ENCODE measurements around the gene GYS1. TPM values are rescaled to one million over a fixed set of nuclear protein-coding genes. Genes with fewer than 3 reads are reported as not detected.
A peak's percentile ranks its signal among the peaks of the same experiment; 100 is the strongest.

GYS1 gene
- total RNA-seq, 1 donor from 2014 or later: 50.7 TPM

- CTCF ChIA-PET: interaction anchor here (1.5 kb wide), 1 partner anchor 11 kb away, joined by 5 read pairs; the partner anchor contains the start of gene GYS1
- no peak for DNase-seq
- POLR2A ChIA-PET: interaction anchor here (0.6 to 0.7 kb wide), 4 partner anchors 8 to 507 kb away, joined by 3 to 7 read pairs (median 3); no protein-coding TSS in a partner anchor
- intact Hi-C loops (cut with micrococcal nuclease): no loop called here
- H3K27me3 Mint-ChIP-seq: no peaks in the 10 kb centered on the region
- TF ChIP-seq CTCF (IDR thresholded peaks at IDR 0.05): no peak
- no peaks in the 10 kb centered on the region for H3K9me3 Mint-ChIP-seq
- no peak overlapping the region for H3K4me3 Mint-ChIP-seq
- peaks cover 2% of the 10 kb centered on the region for H3K4me1 Mint-ChIP-seq
- H3K27ac Mint-ChIP-seq: no peak overlapping the region
- no peak for ATAC-seq (ENCODE audit: low read depth)
- H3K36me3 Mint-ChIP-seq (ENCODE audit: low read depth): peaks cover 57% of the 10 kb centered on the region
These were observed 11.0 kb upstream of the GYS1 start for GRCh38 chr19:49004133-49004532.

- Mint-ChIP-seq H3K4me1 (peaks cover 11% of the 10 kb centered on the region), H3K27ac (no peak overlapping the region), H3K4me3 (no peak overlapping the region), H3K36me3 (ENCODE audit: low read depth) (peaks cover 34% of the 10 kb centered on the region), H3K9me3 (no peaks in the 10 kb centered on the region), H3K27me3 (no peaks in the 10 kb centered on the region)
- ChIA-PET CTCF (interaction anchor here (0.7 to 1.7 kb wide), 8 partner anchors 9 to 212 kb away, joined by 3 to 8 read pairs (median 4); no protein-coding TSS in a partner anchor), POLR2A (interaction anchor here (0.6 to 1.1 kb wide), 2 partner anchors 26 to 128 kb away, joined by 4 to 5 read pairs; partner anchors contain the start of gene PPP1R15A)
- peak; percentile 41 for DNase-seq
- intact Hi-C loops (cut with micrococcal nuclease): loop anchor here (1.0 to 10.0 kb wide), 5 partner anchors 75 to 875 kb away; partner anchors contain the start of genes AKT1S1, C19orf73, LIN7B and PPFIA3
- TF ChIP-seq CTCF (IDR thresholded peaks at IDR 0.05): no peak
- ATAC-seq (ENCODE audit: low read depth): peak; percentile 86
These were observed 6.6 kb upstream of the GYS1 start for GRCh38 chr19:48999481-49000325.

DNA sequence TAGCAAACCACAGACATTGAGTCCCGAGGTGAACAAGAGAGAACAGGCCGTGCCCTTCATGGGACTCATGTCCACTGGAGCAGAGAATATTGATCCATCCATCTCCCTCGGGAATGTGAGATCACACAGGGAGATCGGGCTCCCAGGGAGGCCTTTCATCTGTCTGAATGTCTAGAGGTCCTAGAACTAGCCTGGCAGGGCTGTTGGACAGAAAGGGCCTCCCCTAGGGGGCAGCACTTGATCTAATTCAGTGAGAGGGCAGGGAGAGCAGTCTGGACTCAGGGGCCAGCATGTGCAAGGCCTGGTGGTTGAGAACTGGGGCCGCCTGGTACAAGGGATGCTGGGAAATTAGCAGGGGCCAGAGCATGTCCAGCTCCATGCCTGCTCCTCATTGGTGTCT lies 4.9 kb upstream of the GYS1 start:
- no peaks in the 10 kb centered on the region for H3K27me3 Mint-ChIP-seq
- no peak for TF ChIP-seq CTCF (IDR thresholded peaks at IDR 0.05)
- no peak overlapping the region for H3K4me3 Mint-ChIP-seq
- H3K36me3 Mint-ChIP-seq (ENCODE audit: low read depth): peaks cover 26% of the 10 kb centered on the region
- CTCF ChIA-PET: interaction anchor here (1.6 kb wide), 1 partner anchor 100 kb away, joined by 4 read pairs; no protein-coding TSS in a partner anchor
- no peak for ATAC-seq (ENCODE audit: low read depth)
- no peak overlapping the region for H3K27ac Mint-ChIP-seq
- DNase-seq: no peak
- H3K9me3 Mint-ChIP-seq: no peaks in the 10 kb centered on the region
- POLR2A ChIA-PET: interaction anchor here (0.5 to 0.6 kb wide), 3 partner anchors 18 to 86 kb away, joined by 3 to 7 read pairs (median 4); no protein-coding TSS in a partner anchor
- intact Hi-C loops (cut with micrococcal nuclease): loop anchor here (2.0 to 10.0 kb wide), 4 partner anchors 77 to 877 kb away; partner anchors contain the start of genes AKT1S1, C19orf73, LIN7B and PPFIA3
- H3K4me1 Mint-ChIP-seq: peaks cover 23% of the 10 kb centered on the region

- Mint-ChIP-seq H3K27ac (peak overlapping the region; percentile 97), H3K36me3 (ENCODE audit: low read depth) (peaks cover 15% of the 10 kb centered on the region), H3K4me3 (peak overlapping the region; percentile 97), H3K27me3 (no peaks in the 10 kb centered on the region), H3K9me3 (no peaks in the 10 kb centered on the region), H3K4me1 (peaks cover 33% of the 10 kb centered on the region)
- CTCF ChIA-PET: interaction anchor here (0.7 to 1.5 kb wide), 10 partner anchors 10 to 875 kb away, joined by 3 to 10 read pairs (median 4); no protein-coding TSS in a partner anchor
- POLR2A ChIA-PET: interaction anchor here (0.5 to 3.6 kb wide), 35 partner anchors 11 to 738 kb away, joined by 3 to 51 read pairs (median 5); partner anchors contain the start of genes ALDH16A1, CARD8, CD37 and FTL
- intact Hi-C loops (cut with micrococcal nuclease): loop anchor here (10.0 kb wide), 3 partner anchors 121 to 881 kb away; partner anchors contain the start of genes AKT1S1, C19orf73, LIN7B and PPFIA3
- no peak for TF ChIP-seq CTCF (IDR thresholded peaks at IDR 0.05)
- ATAC-seq (ENCODE audit: low read depth): no peak
- DNase-seq: no peak
These were observed 902 bp upstream of the GYS1 start for GRCh38 chr19:48994035-48994386.

All from activated B cell treated with CpG ODN at 0.5 μM for 24 hours (primary cell).